Hepatocyte (in vitro differentiated cells): ENCODE measurements around the gene CHSY3. TPM values are rescaled to one million over a fixed set of nuclear protein-coding genes. Genes with fewer than 3 reads are reported as not detected.

Experiments
- DNase-seq: peaks from one replicate; pipeline ENCODE4 v3.0.0-alpha.2; 2016; ENCODE audit warnings: low spot score
- H2AFZ ChIP-seq: fragments of 200-600 bp; sonication (generic); 2 replicates; pipeline ENCODE4 v1.6.0; 2016; ENCODE audit warnings: antibody characterized with exemption, mild to moderate bottlenecking
- H3K27ac ChIP-seq: fragments of 200-600 bp; sonication (generic); 2 replicates; pipeline ENCODE4 v1.5.1; 2016; ENCODE audit warnings: mild to moderate bottlenecking
- H3K27me3 ChIP-seq: fragments of 200-600 bp; sonication (generic); 2 replicates; pipeline ENCODE4 v1.6.1; 2016
- H3K36me3 ChIP-seq: fragments of 200-600 bp; sonication (generic); replicated peaks from 2 replicates; pipeline ENCODE4 v1.5.1; 2016; ENCODE audit warnings: low read depth; ENCODE audit not compliant: insufficient read depth
- H3K4me1 ChIP-seq: fragments of 200-600 bp; sonication (generic); 2 replicates; pipeline ENCODE4 v1.5.1; 2016; ENCODE audit warnings: mild to moderate bottlenecking, moderate library complexity; ENCODE audit not compliant: insufficient read depth
- H3K4me2 ChIP-seq: fragments of 200-600 bp; sonication (generic); 2 replicates; pipeline ENCODE4 v1.6.0; 2016
- H3K4me3 ChIP-seq: fragments of 200-600 bp; sonication (generic); 2 replicates; pipeline ENCODE4 v1.5.1; 2016; ENCODE audit warnings: mild to moderate bottlenecking
- H3K79me2 ChIP-seq: fragments of 200-600 bp; sonication (generic); 2 replicates; pipeline ENCODE4 v1.6.0; 2017; ENCODE audit warnings: mild to moderate bottlenecking
- H3K9me2 ChIP-seq: fragments of 200-600 bp; sonication (generic); replicated peaks from 2 replicates; pipeline ENCODE4 v1.6.0; 2017; ENCODE audit warnings: mild to moderate bottlenecking; ENCODE audit not compliant: insufficient read depth
- H3K9me3 ChIP-seq: fragments of 200-600 bp; sonication (generic); 2 replicates; pipeline ENCODE4 v1.5.1; 2016; ENCODE audit warnings: low read depth, mild to moderate bottlenecking
- H4K20me1 ChIP-seq: fragments of 200-600 bp; sonication (generic); 2 replicates; pipeline ENCODE4 v1.6.0; 2016; ENCODE audit warnings: mild to moderate bottlenecking; ENCODE audit not compliant: insufficient read depth, poor library complexity, severe bottlenecking
- EZH2 ChIP-seq: fragments of 200-600 bp; sonication (generic); IDR thresholded peaks from 2 replicates; pipeline ENCODE4 v1.6.1; 2016; ENCODE audit warnings: antibody characterized with exemption, mild to moderate bottlenecking, borderline replicate concordance
- EZH2phosphoT487 ChIP-seq: fragments of 200-600 bp; sonication (generic); IDR thresholded peaks from one replicate; pipeline ENCODE4 v1.6.1; 2018; ENCODE audit warnings: antibody characterized with exemption, mild to moderate bottlenecking, low read depth, moderate library complexity; ENCODE audit not compliant: unreplicated experiment, severe bottlenecking
- WGBS: methylation state at CpG from one replicate; pipeline ENCODE4 v1.1.6; 2016; ENCODE audit warnings: low lambda C conversion rate; ENCODE audit errors: missing lambda C conversion rate; 5-methylcytosine and 5-hydroxymethylcytosine counted together
- polyA plus RNA-seq: library from polyadenylated mRNA; unstranded; fragments of >200 nt; fragmentation: Nextera tagmentation; extraction: Ambion mirVana; gene quantifications from 2 replicates; pipeline ENCODE4 v1.2.1, GENCODE V29; 2016
- total RNA-seq: library from RNA; depleted of rRNA; stranded (reverse); fragments of >200 nt; gene quantifications from 2 replicates; pipeline ENCODE4 v1.2.3, GENCODE V29; 2014
- TF ChIP-seq, protein P1 (sequence below): fragments of 200-600 bp; sonication (generic); IDR thresholded peaks from 2 replicates; pipeline ENCODE4 v1.5.1; 2016; ENCODE audit warnings: antibody characterized with exemption, mild to moderate bottlenecking; ENCODE audit not compliant: poor library complexity

CHSY3 gene
- total and polyA plus RNA-seq, 2 experiments from 2014 or later: 16.0 to 22.4 TPM

DNA sequence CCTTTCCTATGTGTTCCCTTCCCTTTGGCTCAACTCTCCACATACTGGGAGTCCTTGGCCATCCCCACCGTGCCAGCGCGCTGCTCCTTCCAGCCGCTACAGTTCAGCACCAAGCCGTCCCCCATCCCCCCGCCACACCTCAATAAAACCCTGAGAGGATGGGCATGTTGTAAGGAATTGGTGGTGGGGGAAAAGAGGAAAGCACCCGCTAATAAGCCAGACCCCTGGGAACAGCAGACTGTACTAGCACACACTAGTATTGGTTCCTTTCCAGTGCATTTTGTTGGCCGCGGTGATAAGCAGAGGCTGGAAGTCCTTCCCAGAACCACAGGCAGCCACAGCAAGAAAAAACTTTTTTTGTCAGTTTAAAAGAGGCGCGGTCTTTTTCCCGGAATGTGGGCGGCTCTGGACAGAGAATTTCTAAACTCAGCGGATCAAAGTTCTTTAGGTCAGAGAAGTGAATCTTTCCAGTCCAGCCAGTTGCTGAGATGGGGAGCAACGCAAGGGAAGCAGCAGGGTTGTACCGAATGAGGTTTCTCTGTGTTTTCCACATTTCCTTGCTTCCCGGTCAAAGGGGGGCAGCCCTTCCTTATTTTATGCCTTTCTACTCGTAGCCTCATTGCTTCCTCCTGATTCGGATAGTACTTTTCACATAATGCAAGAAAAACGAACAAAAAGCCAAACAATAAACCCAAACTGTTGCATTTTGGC is 2.1 kb downstream of the CHSY3 start:
- Histone ChIP-seq H3K27ac (no peak overlapping the region), H3K27me3 (no peaks in the 10 kb centered on the region), H3K4me1 (no peaks in the 10 kb centered on the region), H3K9me2 (no peaks in the 10 kb centered on the region), H4K20me1 (no peaks in the 10 kb centered on the region), H3K4me3 (peak overlapping the region; percentile 86), H3K4me2 (peak overlapping the region; percentile 96), H2AFZ (peak overlapping the region; percentile 55), H3K36me3 (no peaks in the 10 kb centered on the region), H3K9me3 (no peaks in the 10 kb centered on the region), H3K79me2 (peaks cover 28% of the 10 kb centered on the region)
- 5% methylated on average over 20 of the region's 20 CpGs for WGBS
- no peak for TF ChIP-seq EZH2phosphoT487
- TF ChIP-seq EZH2: no peak
- TF ChIP-seq, protein P1, sequence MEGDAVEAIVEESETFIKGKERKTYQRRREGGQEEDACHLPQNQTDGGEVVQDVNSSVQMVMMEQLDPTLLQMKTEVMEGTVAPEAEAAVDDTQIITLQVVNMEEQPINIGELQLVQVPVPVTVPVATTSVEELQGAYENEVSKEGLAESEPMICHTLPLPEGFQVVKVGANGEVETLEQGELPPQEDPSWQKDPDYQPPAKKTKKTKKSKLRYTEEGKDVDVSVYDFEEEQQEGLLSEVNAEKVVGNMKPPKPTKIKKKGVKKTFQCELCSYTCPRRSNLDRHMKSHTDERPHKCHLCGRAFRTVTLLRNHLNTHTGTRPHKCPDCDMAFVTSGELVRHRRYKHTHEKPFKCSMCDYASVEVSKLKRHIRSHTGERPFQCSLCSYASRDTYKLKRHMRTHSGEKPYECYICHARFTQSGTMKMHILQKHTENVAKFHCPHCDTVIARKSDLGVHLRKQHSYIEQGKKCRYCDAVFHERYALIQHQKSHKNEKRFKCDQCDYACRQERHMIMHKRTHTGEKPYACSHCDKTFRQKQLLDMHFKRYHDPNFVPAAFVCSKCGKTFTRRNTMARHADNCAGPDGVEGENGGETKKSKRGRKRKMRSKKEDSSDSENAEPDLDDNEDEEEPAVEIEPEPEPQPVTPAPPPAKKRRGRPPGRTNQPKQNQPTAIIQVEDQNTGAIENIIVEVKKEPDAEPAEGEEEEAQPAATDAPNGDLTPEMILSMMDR: peak; percentile 47
- DNase-seq: peak; percentile 54

DNA sequence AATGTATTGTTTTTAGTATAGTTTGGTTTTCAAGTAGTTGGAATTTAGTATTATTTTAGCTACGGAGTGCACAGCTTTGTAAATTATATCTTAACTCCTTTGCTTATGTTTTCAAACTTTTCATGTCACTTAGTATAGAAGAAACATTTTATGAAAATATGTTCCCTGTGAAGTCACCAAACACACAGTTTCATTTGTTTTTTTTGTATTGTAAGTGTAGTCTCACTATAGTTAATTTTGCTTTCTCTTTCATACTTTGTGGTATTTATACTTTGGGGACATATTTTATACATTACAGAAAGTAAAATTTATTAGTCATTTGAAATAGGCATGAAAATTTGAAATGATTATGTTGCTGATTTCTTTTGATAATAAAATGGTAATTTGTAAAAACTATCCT is 5.0 kb downstream of the CHSY3 start:
- TF ChIP-seq EZH2 (no peak), EZH2phosphoT487 (no peak)
- TF ChIP-seq, protein P1: no peak
- Histone ChIP-seq H3K9me3 (no peaks in the 10 kb centered on the region), H2AFZ (no peak overlapping the region), H4K20me1 (no peaks in the 10 kb centered on the region), H3K9me2 (no peaks in the 10 kb centered on the region), H3K4me1 (no peaks in the 10 kb centered on the region), H3K27ac (no peak overlapping the region), H3K79me2 (peaks cover 28% of the 10 kb centered on the region), H3K4me2 (no peak overlapping the region), H3K27me3 (no peaks in the 10 kb centered on the region), H3K36me3 (no peaks in the 10 kb centered on the region), H3K4me3 (no peak overlapping the region)
- WGBS: 95% methylated on average over 1 of the region's 1 CpG
- no peak for DNase-seq

DNA sequence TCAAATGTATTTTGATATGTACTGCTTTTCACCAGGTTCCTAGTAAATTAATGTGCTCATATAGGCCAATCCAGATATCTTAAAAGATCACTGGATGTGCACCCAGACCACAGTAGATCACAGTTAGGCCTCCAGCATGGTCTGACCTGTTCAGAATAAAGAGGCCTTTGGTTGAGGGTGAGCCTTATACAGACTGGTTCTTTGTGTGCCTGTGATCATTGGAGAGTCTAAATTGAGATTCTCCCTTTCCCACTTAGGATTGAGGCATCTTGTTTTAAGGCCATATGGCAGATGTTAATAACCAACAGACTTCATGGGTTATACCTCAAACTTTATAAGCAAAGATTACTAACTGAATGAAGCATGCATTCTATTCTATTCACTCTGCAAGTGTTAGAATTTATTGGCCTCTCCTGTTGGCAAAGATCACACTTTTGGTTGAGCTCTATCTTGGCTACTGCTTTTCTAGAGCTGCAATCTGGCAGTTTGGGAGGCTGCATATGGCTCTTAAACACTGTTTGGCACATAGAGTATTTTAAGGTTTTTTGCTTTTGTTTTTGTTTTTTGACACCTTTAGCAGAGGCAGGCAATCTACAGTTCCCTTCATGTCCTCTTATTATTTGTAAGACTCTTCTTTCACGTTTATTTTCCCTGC is 8.5 kb downstream of the CHSY3 start:
- Histone ChIP-seq H3K4me2 (no peak overlapping the region), H3K4me3 (no peak overlapping the region), H3K4me1 (no peaks in the 10 kb centered on the region), H3K79me2 (peaks cover 20% of the 10 kb centered on the region), H4K20me1 (no peaks in the 10 kb centered on the region), H3K9me2 (no peaks in the 10 kb centered on the region), H3K27ac (no peak overlapping the region), H3K27me3 (no peaks in the 10 kb centered on the region), H3K9me3 (no peaks in the 10 kb centered on the region), H2AFZ (no peak overlapping the region), H3K36me3 (no peaks in the 10 kb centered on the region)
- DNase-seq: no peak
- TF ChIP-seq EZH2phosphoT487: no peak
- TF ChIP-seq, protein P1: no peak
- TF ChIP-seq EZH2: no peak
- 88% methylated on average over 1 of the region's 1 CpG for WGBS
